ENCODE data around the gene BRICD5.
"Not testable (repeated sequence)": the region's sequence is repeated elsewhere in the genome, so short reads cannot be mapped to it uniquely, and the experiment has no call there.

The BRICD5 gene

DNA sequence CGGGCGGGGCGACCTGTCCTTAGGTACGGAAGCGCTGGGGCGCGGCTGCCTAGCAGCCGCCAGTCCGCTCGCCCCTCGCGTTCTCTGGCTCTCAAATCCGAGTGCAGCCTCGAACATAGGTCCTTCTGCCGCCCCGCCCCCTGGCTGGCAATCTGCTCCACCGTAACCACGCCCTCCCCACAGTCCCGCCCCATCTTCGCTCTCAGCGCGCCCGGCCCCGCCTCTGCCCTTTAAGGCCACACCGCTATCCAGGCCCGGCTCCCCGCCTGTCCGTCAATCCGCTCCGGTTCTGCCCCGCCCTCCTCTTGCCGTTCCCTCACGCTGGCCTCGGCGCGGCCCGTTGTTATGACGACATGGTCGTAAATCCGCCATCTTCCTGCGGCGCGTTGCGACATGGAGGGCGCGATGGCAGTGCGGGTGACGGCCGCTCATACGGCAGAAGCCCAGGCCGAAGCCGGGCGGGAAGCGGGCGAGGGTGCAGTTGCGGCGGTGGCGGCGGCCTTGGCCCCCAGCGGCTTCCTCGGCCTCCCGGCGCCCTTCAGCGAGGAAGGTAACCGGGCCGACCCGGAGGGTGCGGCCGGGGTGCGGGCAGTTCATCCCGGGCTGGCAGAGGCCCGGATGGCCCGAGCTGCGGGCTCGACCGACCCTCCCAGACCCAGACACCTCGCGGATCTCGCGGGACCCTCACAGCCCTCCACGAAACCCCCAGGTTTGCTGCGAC lies 12.7 kb upstream of the BRICD5 start, which contains the start of gene E4F1:
Gene E4F1, plus strand, starts transcription at position 371 of the 721 bp plus-strand sequence. Its CDS starts 23 bp downstream, at position 394.
- DNase-seq (ENCODE audit: low read depth, low spot score) = peak; percentile 98

DNA sequence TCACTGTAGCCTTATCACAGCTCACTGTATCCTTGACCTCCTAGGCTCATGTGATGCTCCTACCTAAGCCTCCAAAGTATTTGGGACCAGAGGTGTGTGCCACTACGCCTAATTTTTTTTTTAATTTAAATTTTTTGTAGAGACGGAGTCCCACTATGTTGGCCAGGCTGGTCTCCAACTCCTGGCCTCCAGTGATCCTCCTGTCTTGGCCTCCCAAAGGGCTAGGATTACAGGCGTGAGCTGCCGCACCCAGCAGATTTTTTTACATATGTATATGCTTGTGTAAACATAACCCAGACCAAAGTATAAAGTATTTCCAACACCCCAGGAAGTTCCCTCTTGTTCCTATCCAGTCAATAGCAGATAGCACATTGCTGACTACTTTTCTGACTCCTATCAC lies 5.7 kb upstream of the BRICD5 start:
- no peak for DNase-seq (ENCODE audit: low read depth, low spot score)

DNA sequence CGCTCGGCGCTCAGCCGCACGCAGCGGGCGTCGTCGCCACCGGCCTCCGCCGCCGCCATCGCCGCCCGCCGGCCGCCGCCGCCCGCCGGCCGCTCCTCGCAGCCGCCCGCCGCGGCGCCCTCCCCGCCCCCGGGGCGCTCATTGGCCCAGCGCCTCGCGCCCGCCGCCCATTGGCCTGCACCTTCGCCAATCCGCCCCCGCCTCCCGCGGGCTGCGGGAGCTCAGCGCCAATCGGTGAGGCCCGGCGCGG lies 4.0 kb upstream of the BRICD5 start, which contains the start of gene PGP:
Gene PGP, minus strand, starts transcription at position 122 of the 250 bp plus-strand sequence. Its CDS starts 63 bp downstream, at position 59.
- DNase-seq (ENCODE audit: low read depth, low spot score) = no peak

DNA sequence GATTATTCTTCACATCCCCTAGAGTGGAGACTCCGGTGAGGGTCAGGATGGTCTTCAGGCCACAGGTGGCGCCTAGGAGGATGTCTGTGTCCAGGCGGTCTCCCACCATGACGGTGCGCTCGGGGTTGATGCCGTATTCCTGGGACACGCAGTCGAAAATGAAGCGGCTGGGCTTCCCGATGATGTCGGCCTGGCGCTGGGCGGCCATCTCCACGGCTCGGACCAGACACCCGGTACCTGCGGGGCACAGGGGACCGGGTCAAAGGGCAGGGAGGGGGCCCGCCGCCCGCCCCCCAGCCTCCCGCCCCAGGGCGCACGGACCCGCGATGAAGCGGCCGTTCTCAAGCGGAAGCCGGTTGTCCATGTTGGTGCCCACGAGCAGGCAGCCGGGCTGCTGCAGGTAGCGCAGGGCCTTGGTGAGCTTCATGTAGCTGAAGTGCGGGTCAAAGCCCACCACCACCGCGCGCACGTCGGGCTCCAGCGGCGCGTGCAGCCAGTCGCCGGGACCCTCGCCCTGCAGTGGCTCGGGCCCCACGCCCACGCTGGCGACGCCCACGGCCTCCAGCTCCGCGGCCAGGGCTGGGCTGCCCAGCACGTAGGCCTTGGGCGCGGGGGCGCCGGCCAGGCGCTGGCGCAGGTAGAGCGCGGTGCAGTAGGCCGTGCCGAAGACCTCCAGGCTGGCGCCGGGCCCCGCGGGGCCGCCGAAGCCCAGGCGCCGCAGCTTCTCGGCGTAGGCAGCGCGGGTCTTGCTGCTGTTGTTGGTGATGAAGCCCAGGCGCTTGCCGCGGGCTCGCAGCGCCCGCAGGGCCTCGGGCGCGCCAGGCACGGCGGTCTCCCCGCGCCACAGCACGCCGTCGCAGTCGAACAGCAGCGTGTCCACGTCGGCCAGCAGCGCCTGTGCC lies 3.4 kb upstream of the BRICD5 start:
- DNase-seq (ENCODE audit: low read depth, low spot score) = no peak

DNA sequence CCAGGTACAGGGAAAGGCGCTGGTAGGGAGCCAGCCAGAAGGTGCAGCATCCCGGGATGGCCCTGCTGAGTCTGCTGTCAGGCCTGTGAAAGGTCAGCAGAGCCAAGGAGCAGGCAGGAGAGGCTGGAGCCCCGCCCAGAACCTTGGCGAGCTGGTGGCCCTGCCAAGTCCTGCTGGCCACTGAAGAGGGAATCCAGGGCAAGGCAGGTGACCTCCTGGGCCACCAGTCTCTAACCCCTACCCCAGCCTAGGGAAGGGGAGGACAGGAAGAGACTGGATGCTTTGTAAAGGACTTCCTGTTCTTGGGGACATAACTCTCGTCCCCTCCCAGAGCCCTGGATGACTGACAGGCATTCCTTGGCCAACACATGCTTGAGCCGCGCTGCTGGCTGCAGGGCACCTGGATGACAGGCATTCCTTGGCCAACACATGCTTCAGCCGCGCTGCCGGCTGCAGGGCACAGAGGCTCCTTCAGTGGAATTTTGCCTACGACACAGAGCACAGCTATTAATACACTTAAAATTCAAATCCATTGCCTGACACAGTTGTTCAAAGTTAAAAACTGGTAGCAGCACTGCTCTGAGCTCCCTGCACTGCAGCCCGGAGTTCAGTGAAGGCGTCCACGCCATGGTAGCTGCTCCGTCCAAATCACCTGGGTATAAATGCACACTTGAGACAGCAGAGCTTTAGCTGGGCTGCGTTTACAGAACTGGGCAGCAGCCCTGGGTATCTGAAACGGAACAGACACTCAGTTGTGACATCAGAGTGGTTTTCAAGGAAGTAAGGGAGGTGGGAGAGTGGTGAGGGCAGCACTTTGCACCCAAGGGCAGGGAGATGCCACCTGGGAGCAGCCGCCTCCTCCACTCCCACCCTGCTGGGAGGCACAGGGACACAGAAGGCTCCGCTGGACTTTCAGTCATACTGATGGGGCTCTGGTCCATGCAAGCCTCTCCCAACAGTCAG lies 2.0 kb upstream of the BRICD5 start:
- no peak for DNase-seq (ENCODE audit: low read depth, low spot score)

DNA sequence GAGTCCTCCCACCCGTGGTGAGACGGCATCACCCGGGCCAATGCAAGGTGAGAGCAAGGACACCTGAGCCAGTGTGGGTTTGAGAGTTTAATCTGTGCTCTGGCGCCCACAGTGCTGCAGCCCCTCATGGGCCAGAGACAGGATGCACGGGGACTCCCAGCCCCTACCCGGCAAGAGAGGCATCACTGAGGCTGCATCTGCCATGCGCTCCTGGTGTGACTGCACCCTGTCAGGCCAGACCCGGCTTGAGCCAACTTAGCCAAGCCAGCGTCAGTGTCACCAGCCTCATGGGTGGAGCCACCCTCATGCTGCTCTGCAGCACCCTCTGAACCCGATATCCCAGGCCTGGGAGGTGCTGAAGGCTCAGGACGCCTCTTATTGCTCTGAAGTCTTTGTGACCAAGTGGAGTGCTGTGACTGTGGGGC lies 1.3 kb upstream of the BRICD5 start:
- DNase-seq (ENCODE audit: low read depth, low spot score) = no peak

DNA sequence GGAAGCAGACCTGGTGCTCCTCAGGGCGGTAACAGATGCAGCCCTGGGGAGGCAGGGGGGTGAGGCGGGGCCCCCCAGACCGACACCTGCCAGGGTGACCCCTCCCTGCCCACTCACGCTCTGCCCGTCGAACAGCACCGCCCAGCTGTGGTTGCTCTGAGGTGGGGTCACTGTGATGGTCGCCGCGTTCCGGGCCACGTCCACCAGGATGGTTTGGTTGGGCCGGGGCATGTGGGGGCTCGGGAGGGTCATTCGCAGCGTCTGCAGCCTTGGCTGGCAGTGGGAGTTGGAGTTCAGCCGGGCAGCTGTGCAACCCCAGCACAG lies 692 bp downstream of the BRICD5 start:
- no peak for DNase-seq (ENCODE audit: low read depth, low spot score)

DNA sequence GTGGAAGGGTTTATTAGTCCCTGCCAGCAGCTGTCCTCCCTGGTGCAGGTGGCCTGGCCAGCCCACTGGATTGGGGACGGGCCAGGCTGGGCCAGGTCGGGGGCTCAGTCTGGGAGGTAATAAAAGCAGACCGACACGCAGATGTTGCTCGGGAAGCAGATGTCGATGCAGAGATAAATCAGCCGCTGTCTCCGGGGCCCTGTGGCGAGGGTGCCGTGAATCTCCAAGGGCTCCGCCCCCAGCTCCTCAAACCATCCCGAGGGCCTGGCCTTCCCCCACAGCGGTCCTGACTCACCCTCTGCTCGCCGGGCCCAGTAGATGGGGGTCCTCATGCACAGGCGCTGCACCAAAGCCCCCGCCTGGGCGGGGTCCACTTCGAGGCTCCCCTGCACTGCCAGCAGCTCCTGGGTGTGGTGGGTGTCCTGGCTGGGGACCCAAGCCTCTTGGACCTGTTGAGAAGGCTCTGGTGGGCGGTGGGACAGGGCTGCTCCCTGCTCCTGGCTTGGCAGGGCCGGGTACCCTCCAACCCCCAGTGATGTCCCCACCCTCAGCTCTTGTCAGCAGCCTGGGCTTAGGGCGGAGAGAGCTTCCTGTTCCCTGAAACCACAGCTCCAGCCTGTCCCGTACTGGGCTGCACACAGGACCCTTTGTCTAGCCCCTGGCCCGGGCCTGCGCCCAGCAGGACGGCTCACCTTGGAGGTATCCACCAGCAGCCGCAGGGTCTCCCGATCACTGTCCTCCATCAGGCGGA lies 1.2 kb downstream of the BRICD5 start:
- DNase-seq (ENCODE audit: low read depth, low spot score) = no peak

DNA sequence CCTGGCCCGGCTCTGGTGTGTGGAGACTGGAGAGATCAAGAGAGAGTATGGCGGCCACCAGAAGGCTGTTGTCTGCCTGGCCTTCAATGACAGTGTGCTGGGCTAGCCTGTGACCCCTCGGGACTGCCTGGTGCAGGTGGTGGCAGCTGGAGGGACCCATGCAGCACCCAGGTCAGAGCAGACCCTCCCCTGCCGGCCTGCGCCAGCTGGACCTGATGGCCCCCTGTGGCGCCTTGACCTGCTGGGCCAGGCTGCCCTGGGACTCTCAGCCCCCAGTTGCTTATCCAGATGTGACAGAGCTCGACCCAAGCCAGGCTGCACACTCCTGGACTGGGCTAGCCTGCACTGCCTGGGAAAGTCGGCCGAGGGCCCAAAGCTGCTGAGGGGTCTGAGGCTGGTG lies 1.9 kb downstream of the BRICD5 start:
- DNase-seq (ENCODE audit: low read depth, low spot score) = no peak

DNA sequence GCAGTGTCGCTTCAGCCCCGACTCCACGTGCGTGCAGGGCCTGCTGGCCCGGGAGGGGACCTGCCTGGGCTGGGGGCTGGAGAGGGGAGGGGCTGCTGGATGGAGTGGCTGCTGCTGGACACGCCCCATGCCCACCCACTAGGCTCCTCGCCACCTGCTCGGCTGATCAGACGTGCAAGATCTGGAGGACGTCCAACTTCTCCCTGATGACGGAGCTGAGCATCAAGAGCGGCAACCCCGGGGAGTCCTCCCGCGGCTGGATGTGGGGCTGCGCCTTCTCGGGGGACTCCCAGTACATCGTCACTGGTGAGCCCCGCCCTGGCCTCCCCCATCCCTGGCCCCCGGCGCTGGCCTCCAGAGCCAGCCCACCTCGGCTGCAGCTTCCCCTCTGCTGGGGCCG lies 2.4 kb downstream of the BRICD5 start:
- DNase-seq (ENCODE audit: low read depth, low spot score) = no peak

DNA sequence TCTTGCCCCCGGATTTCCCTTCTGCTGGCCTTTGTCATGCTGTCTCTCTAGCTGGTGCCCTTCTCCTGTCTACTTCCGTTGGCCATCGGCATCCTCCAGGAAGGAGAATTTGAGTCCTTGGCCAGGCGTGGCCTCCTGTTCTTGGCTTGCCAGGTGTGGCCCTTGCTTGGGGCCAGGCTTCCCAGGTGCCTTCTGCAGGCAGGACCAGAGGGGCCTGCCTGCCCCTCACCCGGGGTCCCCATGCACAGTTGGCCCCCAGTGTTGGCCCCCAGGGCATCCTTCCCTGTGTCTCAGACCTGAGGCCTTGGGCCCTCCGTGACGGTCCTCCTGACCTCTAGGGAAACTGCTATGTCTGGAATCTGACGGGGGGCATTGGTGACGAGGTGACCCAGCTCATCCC lies 2.8 kb downstream of the BRICD5 start:
- DNase-seq (ENCODE audit: low read depth, low spot score) = no peak

DNA sequence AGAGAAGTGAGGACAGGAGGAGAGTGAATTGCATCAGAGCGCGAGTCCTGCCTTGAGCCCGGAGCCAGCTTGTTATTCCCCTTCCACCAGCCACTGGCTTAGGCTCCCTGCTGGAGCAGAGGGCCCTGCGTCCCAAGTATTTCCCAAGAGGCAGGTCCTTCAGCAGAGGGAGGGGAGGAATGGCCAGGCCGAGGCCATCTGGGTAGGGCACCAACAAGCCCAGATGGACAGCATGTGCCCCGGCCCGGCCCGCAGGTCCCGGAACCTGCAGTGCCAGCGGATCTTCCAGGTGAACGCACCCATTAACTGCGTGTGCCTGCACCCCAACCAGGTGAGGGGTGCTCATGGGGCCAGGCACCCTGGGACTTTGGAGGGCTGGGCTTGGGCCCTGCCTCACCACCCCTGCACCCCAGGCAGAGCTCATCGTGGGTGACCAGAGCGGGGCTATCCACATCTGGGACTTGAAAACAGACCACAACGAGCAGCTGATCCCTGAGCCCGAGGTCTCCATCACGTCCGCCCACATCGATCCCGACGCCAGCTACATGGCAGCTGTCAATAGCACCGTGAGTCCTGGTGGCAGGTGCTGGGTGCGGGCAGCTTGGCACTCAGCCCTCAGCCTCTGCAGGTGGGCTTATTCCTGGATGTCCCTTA lies 3.8 kb downstream of the BRICD5 start:
- DNase-seq (ENCODE audit: low read depth, low spot score) = no peak

DNA sequence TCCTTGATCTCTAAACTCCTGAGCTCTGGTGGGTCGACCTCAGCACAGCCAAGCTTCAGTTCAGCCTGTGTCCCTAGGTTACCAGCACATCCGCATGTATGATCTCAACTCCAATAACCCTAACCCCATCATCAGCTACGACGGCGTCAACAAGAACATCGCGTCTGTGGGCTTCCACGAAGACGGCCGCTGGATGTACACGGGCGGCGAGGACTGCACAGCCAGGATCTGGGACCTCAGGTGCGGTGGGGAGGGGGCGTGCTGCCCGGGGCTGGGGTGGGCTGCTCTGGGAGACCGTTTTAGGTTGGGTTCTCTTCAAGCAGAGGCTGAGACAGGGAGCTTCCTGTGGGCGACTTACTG lies 4.3 kb downstream of the BRICD5 start:
- no peak for DNase-seq (ENCODE audit: low read depth, low spot score)

DNA sequence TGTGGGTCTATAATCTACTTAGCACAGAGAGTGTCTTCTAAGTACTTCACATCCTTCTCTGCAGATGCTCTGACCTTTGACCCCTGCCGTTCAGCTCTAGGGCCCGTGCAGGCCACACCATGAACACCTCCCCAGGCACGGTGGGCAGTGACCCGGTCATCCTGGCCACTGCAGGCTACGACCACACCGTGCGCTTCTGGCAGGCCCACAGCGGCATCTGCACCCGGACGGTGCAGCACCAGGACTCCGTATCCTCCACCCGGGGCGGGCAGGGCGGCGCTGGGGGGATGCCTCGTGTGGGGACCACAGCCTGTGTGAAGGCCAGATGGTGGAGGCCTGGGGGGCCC lies 4.7 kb downstream of the BRICD5 start:
- DNase-seq (ENCODE audit: low read depth, low spot score) = no peak

DNA sequence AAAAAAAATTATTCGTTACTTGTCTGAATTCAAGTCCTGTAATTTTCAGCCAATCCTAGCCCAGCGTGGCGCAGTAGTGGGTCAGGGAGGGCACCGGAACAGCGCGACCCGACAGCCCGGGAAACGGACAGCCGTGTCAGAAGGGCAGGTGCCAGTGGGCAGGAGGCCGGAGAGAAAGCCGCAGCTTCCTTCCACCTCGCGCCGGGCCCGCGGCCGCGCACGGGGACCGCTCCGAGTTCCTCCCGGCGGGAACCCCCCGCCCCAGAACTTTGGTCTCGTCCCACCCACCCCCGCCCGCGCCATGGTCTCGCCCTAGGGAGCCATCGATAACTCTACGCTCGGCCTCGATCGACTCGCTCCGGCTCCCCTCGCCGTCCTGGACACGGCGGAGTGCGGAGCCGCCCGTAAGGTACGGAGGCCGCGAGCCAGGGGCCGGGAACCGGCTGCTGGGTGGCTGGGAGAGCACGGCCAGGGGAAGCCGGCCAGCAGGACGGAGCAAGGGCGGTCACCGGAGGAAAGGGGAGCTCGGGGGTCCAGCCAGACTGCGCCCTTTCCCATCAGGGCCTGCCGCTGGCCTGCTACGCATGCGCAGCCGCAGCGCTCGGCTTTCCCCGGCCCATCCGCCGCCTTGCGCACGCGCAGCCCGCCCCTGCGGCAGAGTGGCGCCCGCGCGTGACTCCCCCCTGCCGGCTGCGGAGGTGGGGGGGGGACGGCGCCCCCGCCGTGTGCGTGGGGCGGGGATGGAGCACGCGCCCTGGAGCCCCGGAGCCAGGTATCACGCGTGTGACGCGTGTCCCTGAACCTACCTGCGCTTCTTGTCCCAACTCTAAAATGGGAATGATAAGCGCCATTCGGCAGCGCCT lies 5.3 kb downstream of the BRICD5 start, which contains the start of gene MLST8:
Gene MLST8, plus strand, starts transcription at position 351 of the 863 bp plus-strand sequence. CDS start 632 bp downstream, outside the sequence.
- no peak for DNase-seq (ENCODE audit: low read depth, low spot score)

DNA sequence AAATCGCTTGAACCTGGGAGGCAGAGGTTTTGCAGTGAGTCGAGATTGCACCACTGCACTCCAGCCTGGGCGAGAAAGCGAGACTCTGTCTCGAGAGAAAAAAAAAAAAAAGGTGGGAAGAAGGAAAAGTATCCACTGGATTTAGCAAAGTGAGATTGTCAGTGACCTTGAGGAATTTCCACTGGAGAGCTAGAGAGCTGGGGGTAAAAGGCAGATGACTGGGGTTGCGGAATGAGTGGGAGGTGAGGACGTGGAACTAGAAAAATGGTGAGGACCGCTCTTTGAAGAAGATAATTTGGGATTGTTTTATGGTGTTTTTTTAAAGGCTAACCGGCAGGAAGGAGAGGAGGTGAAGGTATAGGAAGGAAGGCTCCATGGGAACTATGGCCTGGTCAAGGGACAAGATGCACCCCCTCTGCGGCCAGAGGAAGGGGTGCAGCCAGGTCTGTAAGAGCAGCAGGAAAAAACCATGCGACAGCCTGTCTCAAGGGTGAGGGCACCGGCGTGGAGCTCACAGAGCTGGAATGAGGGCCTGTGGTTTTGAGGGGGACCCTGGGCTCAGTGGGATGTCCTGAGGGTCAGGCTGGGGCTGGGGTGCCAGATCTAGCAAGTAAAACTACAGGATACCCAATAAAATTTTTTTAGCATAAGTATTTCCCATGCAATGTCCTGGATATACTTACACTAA lies 6.1 kb downstream of the BRICD5 start:
- DNase-seq (ENCODE audit: low read depth, low spot score) = no peak

DNA sequence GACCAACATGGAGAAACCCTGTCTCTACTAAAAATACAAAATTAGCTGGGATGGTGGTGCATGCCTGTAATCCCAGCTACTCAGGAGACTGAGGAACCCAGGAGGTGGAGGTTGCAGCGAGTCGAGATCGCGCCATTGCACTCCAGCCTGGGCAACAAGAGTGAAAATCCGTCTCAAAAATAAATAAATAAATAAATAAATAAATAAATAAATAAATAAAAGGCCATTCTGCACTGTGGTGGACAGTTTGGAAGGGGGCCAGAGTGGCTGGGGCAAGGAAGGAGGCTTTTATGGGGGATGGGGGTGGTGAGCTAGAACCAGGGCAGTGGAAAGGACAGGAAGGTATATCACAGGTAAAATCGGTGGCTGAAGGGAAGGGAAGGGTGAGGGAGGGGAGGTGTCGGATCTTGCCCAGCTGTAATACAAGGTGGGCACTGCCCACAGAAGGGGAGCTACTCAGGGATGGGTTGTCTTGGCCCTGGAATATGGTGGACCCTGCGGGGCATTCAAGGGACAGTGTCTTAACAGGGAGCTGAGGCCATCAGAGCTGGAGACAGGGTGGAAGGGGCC lies 7.5 kb downstream of the BRICD5 start:
- DNase-seq (ENCODE audit: low read depth, low spot score) = not testable (repeated sequence)

DNA sequence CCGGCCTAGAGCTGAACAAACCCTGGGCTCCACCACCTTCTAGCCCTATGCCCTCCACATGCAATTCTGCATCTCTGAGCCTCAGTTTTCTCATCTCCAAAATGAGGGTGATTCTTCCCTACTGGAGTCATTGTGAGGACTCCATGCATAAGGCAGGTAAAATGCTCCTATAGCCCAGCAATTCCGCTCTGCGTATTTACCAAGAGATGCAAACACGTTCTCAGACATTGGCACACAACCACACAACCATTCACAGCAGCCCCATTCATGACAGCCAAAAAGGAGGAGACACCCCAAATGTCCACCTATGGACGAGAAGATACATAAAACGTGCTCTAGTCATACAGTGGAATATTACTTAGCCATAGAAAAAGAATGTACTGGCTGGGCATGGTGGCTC lies 10.3 kb downstream of the BRICD5 start:
- DNase-seq (ENCODE audit: low read depth, low spot score) = no peak

DNA sequence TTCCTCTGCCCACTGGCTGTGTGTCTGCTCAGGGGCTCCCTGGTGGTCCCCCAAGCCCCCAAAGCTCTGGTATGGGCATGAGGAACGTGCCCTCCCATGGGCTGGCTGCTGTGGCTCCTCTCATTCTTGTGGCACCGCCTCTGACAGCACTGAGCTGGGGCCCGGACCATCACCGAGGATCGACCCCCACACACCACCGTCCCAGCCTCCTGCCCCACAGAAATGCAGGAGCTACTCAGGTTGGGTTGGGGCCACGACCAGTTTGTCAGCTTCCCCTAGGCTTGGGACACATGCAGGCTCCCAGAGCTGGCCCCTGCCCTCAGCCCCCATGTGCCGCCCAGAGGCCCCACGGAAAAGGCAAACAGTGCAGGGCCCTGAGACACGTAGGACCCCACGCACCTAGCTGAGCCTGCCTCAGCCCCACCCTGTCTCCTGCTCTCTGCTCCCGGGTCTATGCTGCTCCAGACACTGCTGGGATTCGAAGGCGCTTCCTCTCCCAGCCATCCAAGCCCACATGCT lies 11.0 kb downstream of the BRICD5 start:
- DNase-seq (ENCODE audit: low read depth, low spot score) = no peak
